SK-N-MC (cell line): ENCODE measurements around the gene RPLP2.

Source experiments
- EZH2 ChIP-seq: fragments of 200-600 bp; sonication (generic); IDR thresholded peaks from one replicate; pipeline ENCODE4 v1.6.1; 2017; ENCODE audit warnings: antibody characterized with exemption
- POLR2AphosphoS5 ChIP-seq: IDR thresholded peaks from 2 replicates; pipeline ENCODE4 v1.6.1; 2012; ENCODE audit warnings: mild to moderate bottlenecking, low read depth, low read length, borderline replicate concordance

DNA sequence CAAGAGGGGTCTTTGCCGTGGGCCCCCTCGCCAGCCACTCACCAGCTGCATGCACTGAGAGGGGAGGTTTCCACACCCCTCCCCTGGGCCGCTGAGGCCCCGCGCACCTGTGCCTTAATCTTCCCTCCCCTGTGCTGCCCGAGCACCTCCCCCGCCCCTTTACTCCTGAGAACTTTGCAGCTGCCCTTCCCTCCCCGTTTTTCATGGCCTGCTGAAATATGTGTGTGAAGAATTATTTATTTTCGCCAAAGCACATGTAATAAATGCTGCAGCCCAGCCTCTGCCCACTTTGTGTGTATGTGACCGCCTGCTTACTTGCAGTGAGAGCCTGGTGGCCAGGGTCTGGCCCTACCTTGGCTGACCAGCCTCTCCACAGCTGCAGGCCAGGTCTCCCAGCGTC lies 15.2 kb downstream of the RPLP2 start:
- TF ChIP-seq POLR2AphosphoS5 (no peak), EZH2 (no peak)
